NOMO-1 treated with DMSO at 0.1 percent for 48 hours (cell line): ENCODE data around the gene HIPK2.
A peak's percentile ranks its signal among the peaks of the same experiment; 100 is the strongest.

Experiments
- DNase-seq: peaks from one replicate; lab custom pipeline; 2025; ENCODE audit not compliant: unreplicated experiment; lab: John Stamatoyannopoulos, UW

Gene HIPK2

GRCh38 chr7:139777948-139778841 lies at the start of gene HIPK2:
Gene HIPK2, minus strand, starts transcription at chr7:139777998. Its CDS starts 375 bp downstream, at chr7:139777623.
- peak; percentile 10 for DNase-seq

GRCh38 chr7:139827042-139827441 lies 49.2 kb upstream of the HIPK2 start:
- DNase-seq: no peak

GRCh38 chr7:139825666-139826290 lies 48.0 kb upstream of the HIPK2 start:
- DNase-seq: no peak

GRCh38 chr7:139823959-139824521 lies 46.2 kb upstream of the HIPK2 start:
- no peak for DNase-seq

GRCh38 chr7:139822855-139823254 lies 45.1 kb upstream of the HIPK2 start:
- no peak for DNase-seq

- DNase-seq: no peak
Observed at GRCh38 chr7:139821349-139822105, 43.7 kb upstream of the HIPK2 start.

- no peak for DNase-seq
Observed at GRCh38 chr7:139820089-139820488, 42.3 kb upstream of the HIPK2 start.

- no peak for DNase-seq
Observed at GRCh38 chr7:139817249-139817648, 39.5 kb upstream of the HIPK2 start.

- DNase-seq: no peak
Observed at GRCh38 chr7:139813689-139814088, 35.9 kb upstream of the HIPK2 start.

- no peak for DNase-seq
Observed at GRCh38 chr7:139813151-139813550, 35.4 kb upstream of the HIPK2 start.

- peak; percentile 2 for DNase-seq
Observed at GRCh38 chr7:139811066-139811465, 33.3 kb upstream of the HIPK2 start.

- no peak for DNase-seq
Observed at GRCh38 chr7:139808846-139809442, 31.1 kb upstream of the HIPK2 start.

- DNase-seq: no peak
Observed at GRCh38 chr7:139808427-139808826, 30.6 kb upstream of the HIPK2 start.

GRCh38 chr7:139807009-139807408 lies 29.2 kb upstream of the HIPK2 start:
- no peak for DNase-seq

GRCh38 chr7:139804571-139804970 lies 26.8 kb upstream of the HIPK2 start:
- no peak for DNase-seq

GRCh38 chr7:139799586-139799985 lies 21.8 kb upstream of the HIPK2 start:
- peak; percentile 66 for DNase-seq

- no peak for DNase-seq
Observed at GRCh38 chr7:139798892-139799291, 21.1 kb upstream of the HIPK2 start.

- no peak for DNase-seq
Observed at GRCh38 chr7:139798221-139798620, 20.4 kb upstream of the HIPK2 start.

- no peak for DNase-seq
Observed at GRCh38 chr7:139797607-139798006, 19.8 kb upstream of the HIPK2 start.

- peak; percentile 7 for DNase-seq
Observed at GRCh38 chr7:139791316-139791715, 13.5 kb upstream of the HIPK2 start.

- DNase-seq: no peak
Observed at GRCh38 chr7:139784648-139785047, 6.8 kb upstream of the HIPK2 start.
